ENCODE results near the gene METAP2.
"Not testable (repeated sequence)": the region's sequence is repeated elsewhere in the genome, so short reads cannot be mapped to it uniquely, and the experiment has no call there.

Gene METAP2

DNA sequence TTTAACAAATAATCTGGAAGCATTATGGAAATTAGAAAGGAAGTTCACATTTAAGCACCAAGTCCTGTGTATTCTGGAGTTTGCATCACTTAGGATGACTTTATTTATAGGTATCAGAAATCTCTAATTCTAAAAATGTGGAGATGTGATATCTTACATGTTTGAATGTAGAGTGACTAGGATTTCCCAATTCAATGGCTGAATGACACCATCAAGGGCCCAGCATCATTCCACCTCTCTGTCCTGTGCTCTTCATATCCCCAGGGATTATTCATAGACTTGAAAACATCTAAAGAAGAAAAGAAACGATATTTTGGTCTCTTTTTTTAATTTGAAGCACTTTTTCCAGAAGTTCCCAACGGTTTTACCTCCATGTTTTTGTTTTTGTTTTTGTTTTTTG lies 15.2 kb upstream of the METAP2 start:
- in situ Hi-C loops (cut with HindIII; ENCODE audit: low pct_unique_long_range_greater_than_20kb, low sequenced_read_pairs): no loop called here
- TF ChIP-seq JUND (IDR thresholded peaks at IDR 0.05; ENCODE audit: low read depth): no peak
- DNase-seq (ENCODE audit: low read depth in 1 of 2, low spot score in 1 of 2): no peak

GRCh38 chr12:95459310-95459709 lies 14.6 kb upstream of the METAP2 start:
- DNase-seq (ENCODE audit: low read depth in 1 of 2, low spot score in 1 of 2): no peak
- TF ChIP-seq JUND (IDR thresholded peaks at IDR 0.05; ENCODE audit: low read depth): no peak
- in situ Hi-C loops (cut with HindIII; ENCODE audit: low pct_unique_long_range_greater_than_20kb, low sequenced_read_pairs): no loop called here

GRCh38 chr12:95460105-95460504 lies 13.8 kb upstream of the METAP2 start:
- no peak for DNase-seq (ENCODE audit: low read depth in 1 of 2, low spot score in 1 of 2)
- no peak for TF ChIP-seq JUND (IDR thresholded peaks at IDR 0.05; ENCODE audit: low read depth)
- in situ Hi-C loops (cut with HindIII; ENCODE audit: low pct_unique_long_range_greater_than_20kb, low sequenced_read_pairs): no loop called here

- TF ChIP-seq JUND (IDR thresholded peaks at IDR 0.05; ENCODE audit: low read depth): no peak
- in situ Hi-C loops (cut with HindIII; ENCODE audit: low pct_unique_long_range_greater_than_20kb, low sequenced_read_pairs): no loop called here
- DNase-seq (ENCODE audit: low read depth in 1 of 2, low spot score in 1 of 2): no peak
Observed at GRCh38 chr12:95460896-95461295, 13.1 kb upstream of the METAP2 start.

- in situ Hi-C loops (cut with HindIII; ENCODE audit: low pct_unique_long_range_greater_than_20kb, low sequenced_read_pairs): no loop called here
- no peak for DNase-seq (ENCODE audit: low read depth in 1 of 2, low spot score in 1 of 2)
- TF ChIP-seq JUND (IDR thresholded peaks at IDR 0.05; ENCODE audit: low read depth): no peak
Observed at GRCh38 chr12:95462081-95462480, 11.9 kb upstream of the METAP2 start.

- DNase-seq (ENCODE audit: low read depth in 1 of 2, low spot score in 1 of 2): no peak
- no peak for TF ChIP-seq JUND (IDR thresholded peaks at IDR 0.05; ENCODE audit: low read depth)
- in situ Hi-C loops (cut with HindIII; ENCODE audit: low pct_unique_long_range_greater_than_20kb, low sequenced_read_pairs): no loop called here
Observed at GRCh38 chr12:95462551-95462950, 11.4 kb upstream of the METAP2 start.

GRCh38 chr12:95463050-95463449 lies 10.9 kb upstream of the METAP2 start:
- DNase-seq (ENCODE audit: low read depth in 1 of 2, low spot score in 1 of 2): no peak
- in situ Hi-C loops (cut with HindIII; ENCODE audit: low pct_unique_long_range_greater_than_20kb, low sequenced_read_pairs): no loop called here
- TF ChIP-seq JUND (IDR thresholded peaks at IDR 0.05; ENCODE audit: low read depth): no peak

DNA sequence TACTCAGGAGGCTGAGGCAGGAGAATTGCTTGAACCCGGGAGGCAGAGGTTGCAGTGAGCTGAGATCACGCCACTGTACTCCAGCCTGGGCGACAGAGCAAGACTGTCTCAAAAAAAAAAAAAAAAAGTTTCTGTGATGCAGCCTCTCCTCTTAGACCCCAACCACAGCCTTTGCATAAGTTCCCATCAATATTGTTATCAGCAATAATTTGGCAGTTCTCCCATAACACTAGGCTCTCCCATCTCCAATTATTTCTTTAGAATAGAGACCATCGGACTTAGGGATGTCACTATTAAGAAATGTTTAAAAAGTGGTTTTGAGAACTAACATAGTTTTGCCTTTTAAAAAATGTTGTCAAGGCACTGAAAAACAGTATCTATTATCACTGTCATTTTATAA lies 10.2 kb upstream of the METAP2 start:
- in situ Hi-C loops (cut with HindIII; ENCODE audit: low pct_unique_long_range_greater_than_20kb, low sequenced_read_pairs); DNase-seq (ENCODE audit: low read depth in 1 of 2, low spot score in 1 of 2): not testable (repeated sequence)

DNA sequence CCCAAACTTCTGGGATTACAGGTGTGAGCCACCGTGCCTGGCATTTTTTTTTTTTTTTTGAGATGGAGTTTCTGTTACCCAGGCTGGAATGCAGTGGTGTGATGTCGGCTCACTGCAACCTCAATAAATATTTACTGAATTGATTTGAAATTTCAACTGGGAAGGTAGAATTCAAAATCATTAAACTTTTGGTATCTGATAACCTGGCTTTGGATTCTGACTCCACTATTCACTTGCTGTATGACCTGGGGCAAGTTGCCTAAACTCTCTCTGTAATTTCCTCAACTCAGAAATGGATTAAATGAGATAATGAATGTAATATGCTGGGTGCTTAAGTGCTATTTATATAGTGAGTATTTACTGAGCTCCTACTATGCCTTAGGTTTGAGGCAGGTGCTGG lies 8.7 kb upstream of the METAP2 start:
- in situ Hi-C loops (cut with HindIII; ENCODE audit: low pct_unique_long_range_greater_than_20kb, low sequenced_read_pairs): no loop called here
- DNase-seq (ENCODE audit: low read depth in 1 of 2, low spot score in 1 of 2): no peak
- TF ChIP-seq JUND (IDR thresholded peaks at IDR 0.05; ENCODE audit: low read depth): no peak

DNA sequence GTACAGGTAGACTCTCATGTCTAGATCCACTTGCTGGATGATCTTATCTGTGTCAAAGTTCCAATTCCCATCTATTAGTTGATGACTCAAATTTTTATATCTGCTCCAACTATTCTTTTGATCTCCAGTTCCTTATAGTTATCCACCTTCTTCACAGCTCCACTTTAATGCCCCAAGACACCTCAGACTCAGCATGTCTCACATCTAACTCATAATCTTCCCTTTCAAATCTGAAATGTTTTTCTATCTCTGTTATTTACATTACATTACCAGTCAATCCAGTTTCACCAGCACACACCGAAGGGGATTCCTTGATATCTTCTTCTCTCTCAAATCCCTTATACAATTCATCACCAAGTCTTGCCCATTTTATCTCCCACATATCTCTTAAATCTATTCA lies 3.7 kb upstream of the METAP2 start:
- TF ChIP-seq JUND (IDR thresholded peaks at IDR 0.05; ENCODE audit: low read depth): no peak
- in situ Hi-C loops (cut with HindIII; ENCODE audit: low pct_unique_long_range_greater_than_20kb, low sequenced_read_pairs): no loop called here
- DNase-seq (ENCODE audit: low read depth in 1 of 2, low spot score in 1 of 2): no peak

- in situ Hi-C loops (cut with HindIII; ENCODE audit: low pct_unique_long_range_greater_than_20kb, low sequenced_read_pairs): no loop called here
- TF ChIP-seq JUND (IDR thresholded peaks at IDR 0.05; ENCODE audit: low read depth): no peak
- DNase-seq (ENCODE audit: low read depth in 1 of 2, low spot score in 1 of 2): peak; percentile 51 to 85
Observed at GRCh38 chr12:95473231-95473883, 595 bp upstream of the METAP2 start.

GRCh38 chr12:95474660-95474958 lies 657 bp downstream of the METAP2 start:
- in situ Hi-C loops (cut with HindIII; ENCODE audit: low pct_unique_long_range_greater_than_20kb, low sequenced_read_pairs): no loop called here
- peak in 1 of 2 experiments; percentile 12 for DNase-seq (ENCODE audit: low read depth in 1 of 2, low spot score in 1 of 2)
- no peak for TF ChIP-seq JUND (IDR thresholded peaks at IDR 0.05; ENCODE audit: low read depth)

DNA sequence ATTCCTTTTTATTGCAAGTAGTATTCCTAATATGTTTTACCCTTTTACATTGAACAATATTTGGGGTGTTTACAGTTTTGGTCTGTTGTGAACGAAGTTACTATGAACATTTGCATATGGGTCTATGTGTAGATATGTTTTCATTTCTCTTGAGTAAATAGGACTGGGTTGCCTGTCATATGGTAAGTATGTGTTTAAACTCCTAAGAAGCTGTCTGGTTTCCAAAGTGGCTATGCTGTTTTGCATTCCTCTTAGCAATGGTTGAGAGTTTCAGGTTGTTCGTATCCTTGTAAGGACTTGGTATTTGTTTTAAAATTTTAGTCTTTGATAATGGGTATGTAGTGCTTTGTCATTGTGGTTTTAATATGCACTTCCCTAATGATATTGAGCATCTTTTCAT lies 6.3 kb downstream of the METAP2 start:
- no peak for TF ChIP-seq JUND (IDR thresholded peaks at IDR 0.05; ENCODE audit: low read depth)
- in situ Hi-C loops (cut with HindIII; ENCODE audit: low pct_unique_long_range_greater_than_20kb, low sequenced_read_pairs): no loop called here
- DNase-seq (ENCODE audit: low read depth in 1 of 2, low spot score in 1 of 2): no peak

- no peak for TF ChIP-seq JUND (IDR thresholded peaks at IDR 0.05; ENCODE audit: low read depth)
- in situ Hi-C loops (cut with HindIII; ENCODE audit: low pct_unique_long_range_greater_than_20kb, low sequenced_read_pairs): no loop called here
- DNase-seq (ENCODE audit: low read depth in 1 of 2, low spot score in 1 of 2): no peak
Observed at GRCh38 chr12:95481072-95481471, 7.1 kb downstream of the METAP2 start.
